ENCODE results near the gene RNF144B. TPM values are rescaled to one million over a fixed set of nuclear protein-coding genes. Genes with fewer than 3 reads are reported as not detected.
A peak's percentile ranks its signal among the peaks of the same experiment; 100 is the strongest.

The RNF144B gene
- total RNA-seq: 100 to 1,000 TPM in 2 of 4 donors, 10 to 100 TPM in 2; 67.3 to 143 (median 114) TPM

DNA sequence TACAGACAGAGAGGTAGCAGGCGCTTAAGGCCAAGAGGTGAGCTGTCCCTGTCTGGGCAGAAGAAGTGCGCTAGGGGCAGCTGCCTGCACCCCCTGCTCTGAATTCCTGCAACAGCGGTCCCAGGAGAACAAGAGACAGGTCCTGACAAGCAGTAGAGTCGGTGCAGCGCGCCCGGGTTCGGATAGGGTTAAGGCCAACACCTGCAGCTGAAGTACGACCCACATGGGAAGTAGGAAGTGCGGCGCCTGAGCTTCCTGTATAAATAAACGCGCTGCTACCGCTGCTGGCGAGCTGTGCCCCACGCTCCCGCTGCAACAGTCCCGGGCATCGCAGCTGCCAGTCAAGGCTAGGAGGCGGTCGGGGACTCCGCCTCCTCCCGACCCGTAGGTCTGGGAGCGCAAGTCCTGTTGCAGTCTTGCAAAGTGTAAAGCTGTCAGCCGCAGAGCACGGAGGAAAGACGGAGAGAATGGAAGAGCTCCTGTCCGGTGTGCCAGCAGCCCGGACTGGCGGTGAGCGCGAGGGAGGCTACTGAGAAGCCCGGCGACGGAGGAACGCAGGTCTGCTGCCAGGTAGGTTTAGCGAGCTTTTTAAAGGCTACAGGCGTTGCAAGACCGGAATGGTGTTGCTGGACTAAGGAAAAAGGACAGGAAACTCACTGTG, at the start of gene RNF144B:
TSS of gene RNF144B (plus strand) at position 290 of the 661 bp plus-strand sequence. CDS start 12,185 bp downstream, outside the sequence.
- Histone ChIP-seq H3K36me3 (no peaks in the 10 kb centered on the region), H3K27ac (peak within 1 kb of the TSS; percentile 84 to 94 (median 86)), H3K27me3 (no peaks in the 10 kb centered on the region), H3K9me3 (no peaks in the 10 kb centered on the region), H3K4me3 (replicated peaks in 1 of 3) (peak within 1 kb of the TSS; percentile 47 to 78 (median 53)), H3K4me1 (peaks cover 29 to 36% of the 10 kb centered on the region in 2 donors)
- peak; percentile 94 to 95 for DNase-seq
- intact Hi-C loops (cut with DNase I): loop anchor here (10.0 kb wide), 1 partner anchor 52 kb away; no protein-coding TSS in a partner anchor
- WGBS, 2 donors: 2 to 3% methylated on average over 37 to 39 of the region's 40 CpGs
- TF ChIP-seq, protein P1, sequence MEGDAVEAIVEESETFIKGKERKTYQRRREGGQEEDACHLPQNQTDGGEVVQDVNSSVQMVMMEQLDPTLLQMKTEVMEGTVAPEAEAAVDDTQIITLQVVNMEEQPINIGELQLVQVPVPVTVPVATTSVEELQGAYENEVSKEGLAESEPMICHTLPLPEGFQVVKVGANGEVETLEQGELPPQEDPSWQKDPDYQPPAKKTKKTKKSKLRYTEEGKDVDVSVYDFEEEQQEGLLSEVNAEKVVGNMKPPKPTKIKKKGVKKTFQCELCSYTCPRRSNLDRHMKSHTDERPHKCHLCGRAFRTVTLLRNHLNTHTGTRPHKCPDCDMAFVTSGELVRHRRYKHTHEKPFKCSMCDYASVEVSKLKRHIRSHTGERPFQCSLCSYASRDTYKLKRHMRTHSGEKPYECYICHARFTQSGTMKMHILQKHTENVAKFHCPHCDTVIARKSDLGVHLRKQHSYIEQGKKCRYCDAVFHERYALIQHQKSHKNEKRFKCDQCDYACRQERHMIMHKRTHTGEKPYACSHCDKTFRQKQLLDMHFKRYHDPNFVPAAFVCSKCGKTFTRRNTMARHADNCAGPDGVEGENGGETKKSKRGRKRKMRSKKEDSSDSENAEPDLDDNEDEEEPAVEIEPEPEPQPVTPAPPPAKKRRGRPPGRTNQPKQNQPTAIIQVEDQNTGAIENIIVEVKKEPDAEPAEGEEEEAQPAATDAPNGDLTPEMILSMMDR (IDR thresholded peaks at IDR 0.05): peak in 1 of 6 experiments; percentile 28
- peak; percentile 81 to 99 for TF ChIP-seq POLR2A (IDR thresholded peaks at IDR 0.05)

DNA sequence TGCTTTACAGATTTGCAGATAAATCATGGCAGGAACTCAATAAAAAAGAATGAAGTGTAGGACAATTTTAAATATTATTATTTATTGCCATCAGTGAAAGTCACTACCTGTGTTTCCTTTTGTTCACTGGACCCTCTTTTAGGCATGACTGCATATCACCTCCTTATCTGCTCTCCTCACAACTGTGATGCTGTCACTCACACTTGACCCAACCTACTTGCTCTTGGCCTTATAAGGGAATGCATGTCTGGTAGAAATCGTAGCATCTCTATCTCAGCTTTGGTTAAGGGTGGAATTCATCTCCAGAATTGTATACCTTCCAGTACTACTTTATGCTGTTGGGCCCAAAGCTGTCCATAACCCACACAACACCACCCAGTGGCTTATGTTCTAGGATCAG, 47.6 kb upstream of the RNF144B start:
- TF ChIP-seq, protein P1 (IDR thresholded peaks at IDR 0.05): no peak
- TF ChIP-seq POLR2A (IDR thresholded peaks at IDR 0.05): no peak
- Histone ChIP-seq H3K36me3 (no peaks in the 10 kb centered on the region), H3K4me1 (peaks cover 20 to 26% of the 10 kb centered on the region in 2 donors), H3K27ac (no peak overlapping the region), H3K27me3 (no peaks in the 10 kb centered on the region), H3K9me3 (no peaks in the 10 kb centered on the region), H3K4me3 (replicated peaks in 1 of 3) (no peak overlapping the region)
- DNase-seq: no peak
- intact Hi-C loops (cut with DNase I): loop anchor here (10.0 kb wide), 1 partner anchor 45 kb away; the partner anchor contains the start of gene RNF144B
- WGBS, 2 donors: 43 to 61% methylated on average over 1 of the region's 1 CpG

DNA sequence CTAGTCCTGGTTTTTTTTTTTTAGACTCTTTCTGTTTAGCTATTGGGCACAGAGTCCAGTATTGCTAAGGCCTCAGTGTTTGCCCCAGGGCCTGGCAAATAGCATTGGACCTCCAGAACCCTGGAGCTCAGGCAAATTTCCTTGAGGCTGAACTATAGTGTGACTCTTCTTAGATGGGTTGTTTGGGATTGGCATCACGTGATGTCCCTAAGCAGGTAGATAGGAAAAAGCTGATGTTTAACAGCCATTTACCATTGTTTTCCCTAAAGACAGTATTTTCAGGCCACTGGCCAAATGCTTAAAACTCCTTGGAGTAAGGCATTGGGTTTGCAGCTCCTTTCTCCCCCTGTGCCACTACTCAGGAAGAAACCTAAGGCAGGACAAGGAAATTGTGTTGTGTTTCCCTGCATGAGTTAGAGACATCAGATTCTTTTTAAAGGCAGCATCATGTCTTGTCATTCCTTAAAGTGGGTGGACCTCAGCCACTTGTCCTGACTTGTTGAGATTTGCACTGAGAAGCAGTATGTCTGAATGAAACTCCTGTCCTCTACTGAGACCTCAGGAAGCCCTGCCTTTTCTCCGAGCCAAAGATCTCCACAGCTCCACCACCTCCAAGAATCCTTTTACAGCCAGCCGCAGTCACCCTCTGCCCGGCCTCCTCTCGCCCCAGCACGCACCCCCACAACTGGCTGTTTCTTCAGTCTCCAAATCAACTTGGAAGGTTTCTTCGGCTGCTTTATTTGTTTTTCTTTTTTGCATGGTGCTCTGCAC, 46.2 kb upstream of the RNF144B start:
- WGBS, 2 donors: 53 to 66% methylated on average over 7 of the region's 7 CpGs
- Histone ChIP-seq H3K9me3 (no peaks in the 10 kb centered on the region), H3K4me3 (replicated peaks in 1 of 3) (no peak overlapping the region), H3K36me3 (no peaks in the 10 kb centered on the region), H3K27ac (peak overlapping the region; percentile 29 to 83 (median 48)), H3K27me3 (no peaks in the 10 kb centered on the region), H3K4me1 (peaks cover 20 to 26% of the 10 kb centered on the region in 2 donors)
- DNase-seq: peak; percentile 32 to 49
- intact Hi-C loops (cut with DNase I): no loop called here
- TF ChIP-seq, protein P1 (IDR thresholded peaks at IDR 0.05): no peak
- TF ChIP-seq POLR2A (IDR thresholded peaks at IDR 0.05): no peak

DNA sequence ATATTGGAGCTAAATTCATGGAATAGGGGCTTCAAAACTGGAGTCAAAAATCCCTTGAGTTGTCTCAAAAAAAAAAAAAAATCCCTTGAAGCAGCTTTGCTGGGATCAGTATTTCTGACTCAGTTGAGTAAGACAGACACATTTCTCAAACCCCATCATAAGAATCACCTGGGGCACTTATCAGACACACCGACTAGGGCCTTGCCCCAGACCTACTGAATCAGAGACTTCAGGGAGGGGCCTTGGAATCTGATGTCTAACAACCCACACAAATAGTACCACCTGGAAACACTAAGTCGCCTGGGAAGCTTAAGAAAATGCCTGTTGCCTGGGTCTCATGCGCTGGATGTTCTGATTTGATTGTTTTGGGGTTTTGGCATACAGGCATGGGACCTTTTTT, 44.9 kb upstream of the RNF144B start:
- WGBS, 2 donors: 70 to 81% methylated on average over 3 of the region's 3 CpGs
- TF ChIP-seq, protein P1 (IDR thresholded peaks at IDR 0.05): no peak
- no peak for TF ChIP-seq POLR2A (IDR thresholded peaks at IDR 0.05)
- no peak overlapping the region for H3K4me3 ChIP-seq (replicated peaks in 1 of 3)
- no peaks in the 10 kb centered on the region for H3K27me3 ChIP-seq
- H3K27ac ChIP-seq: peak overlapping the region; percentile 83 to 87 (median 86)
- peaks cover 20 to 27% of the 10 kb centered on the region in 2 donors for H3K4me1 ChIP-seq
- no peak for DNase-seq
- no peaks in the 10 kb centered on the region for H3K36me3 ChIP-seq
- H3K9me3 ChIP-seq: no peaks in the 10 kb centered on the region
- intact Hi-C loops (cut with DNase I): no loop called here

Measured in thyroid gland (tissue), 4 donors.